ENCODE data around the gene IL23R.

GRCh38 chr1:67261680-67262079 lies 95.4 kb downstream of the IL23R start:
- TF ChIP-seq POLR2AphosphoS5 (IDR thresholded peaks at IDR 0.05; ENCODE audit: low read depth, low read length) (no peak), POLR2A (IDR thresholded peaks at IDR 0.05; ENCODE audit: low read depth, low read length) (no peak), TAF1 (IDR thresholded peaks at IDR 0.05; ENCODE audit: low read depth, low read length) (no peak), PAX5 (IDR thresholded peaks at IDR 0.05; ENCODE audit: insufficient read depth, low read length, severe bottlenecking) (no peak), SPI1 (IDR thresholded peaks at IDR 0.05; ENCODE audit: low read depth, low read length) (no peak)
